NCI-H2107 treated with DMSO at 0.1 percent for 48 hours (cell line): ENCODE measurements around the gene SCAANT1.

ENCODE experiments used
- DNase-seq: peaks from one replicate; lab custom pipeline; 2025; ENCODE audit not compliant: unreplicated experiment; lab: John Stamatoyannopoulos, UW

SCAANT1 gene

GRCh38 chr3:63934041-63934866 lies 22.1 kb upstream of the SCAANT1 start:
- no peak for DNase-seq

- no peak for DNase-seq
These were observed 21.3 kb upstream of the SCAANT1 start for GRCh38 chr3:63933459-63933858.

DNA sequence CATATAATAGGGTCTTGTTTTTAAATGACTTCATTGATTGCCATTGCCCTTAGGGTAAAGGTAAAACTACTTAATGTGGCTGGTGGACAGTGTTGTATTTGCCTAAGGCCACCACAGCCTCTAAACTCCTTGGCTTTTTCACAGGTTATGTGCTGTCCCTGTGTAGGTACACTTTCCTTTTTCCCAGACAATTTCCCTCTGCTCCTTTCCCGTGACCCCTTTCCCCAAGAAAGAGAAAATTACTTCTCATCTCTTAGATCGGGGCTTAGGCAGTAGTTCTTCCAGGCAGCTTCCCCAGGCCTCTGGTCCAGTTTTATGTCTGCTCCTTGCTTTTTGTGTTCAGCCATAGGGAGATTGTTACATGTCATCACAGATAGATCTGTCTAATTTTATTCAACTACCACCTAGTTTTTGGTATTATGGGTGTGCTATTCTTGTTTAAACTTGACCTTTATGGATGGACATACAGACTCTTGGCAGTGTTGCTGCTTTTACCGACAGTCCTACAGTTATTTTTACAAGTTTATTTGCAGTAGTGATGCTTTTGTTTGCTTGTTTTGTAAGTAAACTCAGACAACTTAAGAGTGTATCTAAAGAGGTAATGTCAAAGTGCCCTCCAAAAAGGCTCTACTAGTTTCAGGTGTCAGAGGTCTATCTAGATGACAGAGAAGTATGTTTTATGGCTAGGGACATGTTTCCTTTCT lies 20.5 kb upstream of the SCAANT1 start:
- DNase-seq, result no peak

GRCh38 chr3:63931290-63931689 lies 19.1 kb upstream of the SCAANT1 start:
- no peak for DNase-seq

DNA sequence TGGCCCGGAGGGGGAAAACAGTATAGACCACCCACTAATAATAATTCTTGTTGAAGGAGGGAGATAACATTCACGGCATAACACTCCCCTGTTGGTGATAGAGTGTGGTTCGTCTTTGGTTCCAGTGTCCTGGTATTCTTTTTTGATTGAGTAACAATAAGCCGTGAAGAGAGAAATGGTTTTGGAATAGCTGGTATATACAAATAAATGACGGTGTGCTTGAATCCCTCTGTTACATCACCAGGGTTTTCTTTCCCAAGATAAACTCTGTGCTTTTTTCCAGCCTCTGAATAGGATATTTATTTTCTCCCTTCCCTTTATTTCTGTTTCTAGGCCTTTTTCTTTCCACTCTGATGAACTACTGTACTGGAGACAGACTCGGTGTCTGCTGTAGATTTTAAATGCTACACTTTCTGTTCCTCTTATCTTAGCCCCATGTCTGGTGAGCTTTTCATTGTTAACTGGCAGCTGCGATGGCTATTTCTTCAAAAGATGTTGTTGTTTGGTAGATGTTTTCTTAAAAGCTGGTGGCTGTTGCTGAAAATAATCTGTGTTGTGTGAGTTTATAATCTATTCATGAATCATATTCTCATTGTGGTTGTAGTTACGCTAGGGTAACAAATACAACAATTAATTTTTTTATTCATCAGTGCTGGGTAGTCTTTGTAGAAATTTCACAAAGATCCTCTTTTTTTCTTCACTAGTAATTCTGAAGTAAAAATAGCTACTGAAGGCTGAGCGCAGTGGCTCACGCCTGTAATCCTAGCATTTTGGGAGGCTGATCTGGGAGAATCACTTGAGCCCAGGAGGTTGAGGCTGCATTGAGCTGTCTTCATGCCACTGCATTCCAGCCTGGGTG lies 15.5 kb upstream of the SCAANT1 start:
- no peak for DNase-seq

DNA sequence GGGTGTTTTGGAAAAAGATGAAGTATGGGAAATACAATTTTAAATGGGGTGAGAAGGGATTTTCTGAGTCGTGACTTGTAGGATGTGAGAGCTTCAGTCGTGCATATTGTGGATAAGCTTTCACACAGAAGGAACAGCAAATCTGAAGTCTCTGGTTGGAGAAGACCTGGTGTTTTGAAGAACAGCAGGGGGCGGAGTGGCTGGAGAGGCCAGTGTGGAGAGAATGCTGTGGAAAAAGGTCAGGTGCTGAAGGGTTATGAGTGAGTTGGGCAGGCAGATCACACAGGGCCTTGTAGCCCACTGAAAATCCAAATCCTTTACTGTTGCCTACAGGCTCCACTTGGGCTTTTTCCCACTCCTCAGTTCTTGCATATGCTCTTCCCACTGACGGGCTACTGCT lies 14.1 kb upstream of the SCAANT1 start:
- DNase-seq, result no peak

GRCh38 chr3:63922491-63923199 lies 10.5 kb upstream of the SCAANT1 start:
- no peak for DNase-seq

GRCh38 chr3:63921741-63922482 lies 9.7 kb upstream of the SCAANT1 start:
- no peak for DNase-seq

DNA sequence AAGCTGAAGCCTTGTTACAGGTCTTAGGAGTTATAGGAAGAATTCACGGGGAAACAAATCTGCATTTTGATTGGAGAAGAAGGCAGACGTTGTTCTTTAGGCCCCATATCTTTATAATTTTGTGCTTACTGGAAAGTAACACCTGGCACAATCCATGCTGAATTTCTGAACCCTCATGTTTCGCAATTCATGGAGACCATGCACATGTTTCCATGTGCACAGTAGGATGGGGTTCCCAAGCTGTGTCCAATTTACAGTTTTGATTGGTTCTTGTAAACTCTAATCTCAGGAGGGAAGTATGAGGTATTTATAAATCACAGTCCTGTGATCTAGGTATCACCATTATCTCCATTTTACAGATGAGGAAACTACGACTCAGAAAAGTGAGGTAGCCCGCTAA lies 7.8 kb upstream of the SCAANT1 start:
- DNase-seq, result no peak

DNA sequence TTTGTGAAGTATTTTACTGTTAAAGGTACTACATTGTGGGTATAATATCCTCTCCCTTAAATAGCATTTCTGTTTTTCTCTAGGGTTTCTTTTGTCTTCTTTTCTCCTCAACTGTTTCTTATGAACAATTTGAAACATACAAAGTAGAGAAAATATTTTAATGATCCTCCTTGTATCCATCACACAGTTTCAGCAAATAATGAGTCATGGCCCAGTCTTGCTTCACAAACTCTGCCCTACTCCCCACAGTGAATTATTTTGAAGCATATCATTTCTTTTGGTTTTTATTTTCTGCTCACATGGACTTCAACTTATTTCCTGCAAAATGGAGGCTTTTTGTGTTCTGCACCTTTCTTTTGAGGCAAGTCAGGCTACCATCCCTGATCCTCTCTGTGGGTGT lies 6.1 kb upstream of the SCAANT1 start:
- no peak for DNase-seq

GRCh38 chr3:63914312-63914711 lies 2.1 kb upstream of the SCAANT1 start:
- DNase-seq, result no peak

DNA sequence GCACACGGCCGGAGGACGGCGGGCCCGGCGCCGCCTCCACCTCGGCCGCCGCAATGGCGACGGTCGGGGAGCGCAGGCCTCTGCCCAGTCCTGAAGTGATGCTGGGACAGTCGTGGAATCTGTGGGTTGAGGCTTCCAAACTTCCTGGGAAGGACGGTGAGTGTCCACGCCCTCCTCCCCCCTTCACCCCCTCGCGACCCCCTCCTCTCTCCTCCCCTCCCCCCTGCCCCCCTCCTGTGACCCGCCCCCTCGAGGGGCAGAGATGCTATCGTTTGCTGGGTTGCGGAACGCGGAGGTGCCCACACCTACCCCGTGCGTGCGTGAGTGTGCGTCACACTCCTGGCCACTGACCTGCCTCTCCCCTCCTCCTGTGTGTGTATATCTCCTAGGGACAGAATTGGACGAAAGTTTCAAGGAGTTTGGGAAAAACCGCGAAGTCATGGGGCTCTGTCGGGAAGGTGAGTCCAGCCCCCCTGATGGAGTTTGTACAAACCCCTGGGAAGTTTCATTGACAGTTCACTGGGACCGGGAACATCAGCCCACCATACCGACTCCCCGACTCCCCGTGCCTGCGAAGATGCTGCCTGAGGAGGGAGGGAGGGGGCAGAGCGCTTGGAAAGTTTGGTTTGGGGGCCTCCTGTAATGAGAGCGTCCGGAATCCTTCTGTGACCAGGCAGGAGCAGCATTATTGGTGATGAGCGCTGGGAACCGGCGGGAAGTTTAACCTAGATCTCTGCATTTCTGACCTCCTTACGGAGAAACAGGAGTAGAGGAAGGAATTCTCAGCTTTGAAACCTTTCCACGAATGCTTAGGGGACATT lies 795 bp upstream of the SCAANT1 start:
- DNase-seq, result no peak

- no peak for DNase-seq
These were observed 692 bp downstream of the SCAANT1 start for GRCh38 chr3:63911509-63911872.

GRCh38 chr3:63910891-63911290 lies 1.3 kb downstream of the SCAANT1 start:
- no peak for DNase-seq

- DNase-seq, result no peak
These were observed 2.2 kb downstream of the SCAANT1 start for GRCh38 chr3:63910001-63910400.

- DNase-seq, result no peak
These were observed 2.8 kb downstream of the SCAANT1 start for GRCh38 chr3:63909431-63909830.

GRCh38 chr3:63908776-63909175 lies 3.4 kb downstream of the SCAANT1 start:
- no peak for DNase-seq

DNA sequence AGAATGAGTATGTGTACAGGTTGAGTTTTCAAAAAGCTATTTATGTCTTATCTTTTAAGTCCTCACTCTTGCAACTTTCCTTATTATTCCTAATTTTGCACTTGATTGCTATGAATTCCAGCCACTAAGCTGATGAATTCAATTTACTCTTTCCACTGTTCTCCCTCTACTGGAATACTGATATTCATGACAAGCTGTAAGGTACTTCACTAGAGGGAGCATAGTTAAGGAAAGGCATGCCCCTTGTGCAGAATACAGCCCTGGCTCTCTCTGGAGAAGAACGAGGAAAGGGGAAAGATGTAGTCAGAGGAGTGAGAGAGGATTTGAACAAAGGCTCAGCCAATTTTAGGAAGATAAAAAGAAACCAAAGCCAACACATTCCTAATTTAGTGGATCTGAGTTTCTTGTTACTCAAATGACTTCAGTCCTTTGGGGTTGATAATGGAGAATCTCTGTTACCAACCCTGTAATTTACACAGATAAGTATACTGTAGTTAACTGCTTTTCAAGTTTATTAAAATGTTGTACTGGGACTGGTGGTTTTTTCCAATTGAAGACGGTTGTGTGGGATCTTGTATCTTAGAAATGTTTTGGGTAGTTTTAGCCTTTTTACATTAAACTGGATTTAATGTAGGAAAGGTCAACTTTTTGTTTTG lies 4.0 kb downstream of the SCAANT1 start:
- DNase-seq, result no peak
